ENCODE data around the gene SH3GL1.

- no peak for TF ChIP-seq FOXM1 (IDR thresholded peaks at IDR 0.05; ENCODE audit: borderline replicate concordance)
- TF ChIP-seq NFRKB (IDR thresholded peaks at IDR 0.05): no peak
- TF ChIP-seq SP1 (IDR thresholded peaks at IDR 0.05): no peak
- no peak for TF ChIP-seq TARDBP (IDR thresholded peaks at IDR 0.05)
- TF ChIP-seq LEF1 (IDR thresholded peaks at IDR 0.05; ENCODE audit: borderline replicate concordance): no peak
- TF ChIP-seq SUZ12 (IDR thresholded peaks at IDR 0.05): no peak
- TF ChIP-seq PKNOX1 (IDR thresholded peaks at IDR 0.05): no peak
- TF ChIP-seq CTBP1 (IDR thresholded peaks at IDR 0.05; ENCODE audit: borderline replicate concordance): no peak
- no peak for TF ChIP-seq L3MBTL2 (conservative IDR thresholded peaks at IDR 0.05)
- TF ChIP-seq BHLHE40 (IDR thresholded peaks at IDR 0.05; ENCODE audit: borderline replicate concordance): no peak
- TF ChIP-seq ZNF384 (IDR thresholded peaks at IDR 0.05): no peak
Observed at GRCh38 chr19:4322942-4323665, 77.2 kb downstream of the SH3GL1 start.

Measured in HEK293T (cell line).